ENCODE results near the gene TMEM109. TPM values are rescaled to one million over a fixed set of nuclear protein-coding genes. Genes with fewer than 3 reads are reported as not detected.
"Not testable (repeated sequence)": the region's sequence is repeated elsewhere in the genome, so short reads cannot be mapped to it uniquely, and the experiment has no call there.

The TMEM109 gene
- total RNA-seq, 1 donor from 2014 or later: 167 TPM

GRCh38 chr11:60909680-60910280 is 4.2 kb upstream of the TMEM109 start:
- not testable (repeated sequence) for DNase-seq (ENCODE audit: extremely low read depth, low read depth, low spot score)

GRCh38 chr11:60910281-60910687 is 3.7 kb upstream of the TMEM109 start:
- DNase-seq (ENCODE audit: extremely low read depth, low read depth, low spot score): no peak

DNA sequence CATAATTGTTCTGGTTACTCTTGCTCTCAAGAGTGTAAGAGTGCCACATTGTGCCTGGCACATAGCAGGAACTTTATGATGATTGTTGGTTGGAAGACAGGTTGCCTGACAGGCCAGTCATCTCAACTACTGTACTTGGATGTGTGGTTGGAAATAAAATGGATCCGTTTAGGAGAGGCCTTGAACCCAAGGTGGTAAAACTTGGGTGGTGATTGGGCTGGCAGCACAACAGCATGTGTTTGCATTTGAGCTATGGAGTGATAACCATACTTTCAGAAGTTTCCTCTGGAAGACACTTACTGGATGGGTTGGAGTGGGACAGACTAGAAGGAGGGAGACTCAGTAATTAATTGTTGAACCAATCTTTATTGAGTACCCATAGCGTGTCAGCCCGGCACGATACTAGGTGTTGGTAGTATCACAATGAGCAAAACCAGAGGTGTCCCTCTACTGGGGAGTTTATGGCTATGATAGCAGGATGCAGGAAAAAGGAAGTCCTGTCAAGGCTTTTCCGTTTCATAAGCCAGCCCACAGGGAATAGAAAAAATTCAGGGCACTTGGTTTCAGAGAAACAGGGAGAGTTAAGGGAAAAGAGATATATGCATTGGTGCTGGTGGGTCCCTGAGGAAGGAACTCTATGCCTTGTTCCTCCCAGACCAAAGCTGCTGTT is 3.1 kb upstream of the TMEM109 start:
- DNase-seq (ENCODE audit: extremely low read depth, low read depth, low spot score): no peak

GRCh38 chr11:60912223-60912850 is 1.6 kb upstream of the TMEM109 start:
- DNase-seq (ENCODE audit: extremely low read depth, low read depth, low spot score): no peak

DNA sequence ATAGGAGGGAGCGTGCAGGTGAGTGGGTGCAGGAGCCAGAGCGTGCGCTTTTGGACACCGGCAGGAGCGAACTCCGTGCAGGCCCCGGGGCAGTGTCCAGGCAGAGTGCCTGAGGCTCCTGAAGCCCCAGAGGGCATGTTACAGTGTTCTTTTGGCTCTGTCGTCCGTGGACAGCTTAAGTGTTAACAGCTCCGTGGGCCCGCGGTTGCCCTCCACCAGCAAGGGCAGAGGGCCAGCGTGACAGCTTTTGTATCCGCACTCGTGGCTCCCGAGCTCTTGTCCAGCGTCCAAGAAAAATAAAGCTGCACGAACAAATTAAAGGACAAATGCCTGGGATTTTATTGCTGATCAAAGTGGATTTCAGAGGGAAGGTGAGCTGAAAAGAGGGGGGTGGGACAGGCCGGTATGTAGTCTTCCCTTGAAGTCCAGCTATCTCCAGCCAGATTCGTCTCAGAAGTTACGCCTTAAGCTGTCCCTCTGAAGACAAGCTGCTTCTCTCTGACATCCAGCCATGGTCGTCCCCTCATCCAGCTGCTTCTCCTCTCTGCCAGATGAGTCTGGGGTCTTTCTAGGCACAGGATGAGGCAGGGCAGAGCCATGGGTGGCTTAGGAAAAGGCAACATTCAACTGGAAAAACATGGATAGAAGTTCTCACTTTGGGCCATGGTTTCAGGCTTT is 968 bp upstream of the TMEM109 start:
- no peak for DNase-seq (ENCODE audit: extremely low read depth, low read depth, low spot score)

DNA sequence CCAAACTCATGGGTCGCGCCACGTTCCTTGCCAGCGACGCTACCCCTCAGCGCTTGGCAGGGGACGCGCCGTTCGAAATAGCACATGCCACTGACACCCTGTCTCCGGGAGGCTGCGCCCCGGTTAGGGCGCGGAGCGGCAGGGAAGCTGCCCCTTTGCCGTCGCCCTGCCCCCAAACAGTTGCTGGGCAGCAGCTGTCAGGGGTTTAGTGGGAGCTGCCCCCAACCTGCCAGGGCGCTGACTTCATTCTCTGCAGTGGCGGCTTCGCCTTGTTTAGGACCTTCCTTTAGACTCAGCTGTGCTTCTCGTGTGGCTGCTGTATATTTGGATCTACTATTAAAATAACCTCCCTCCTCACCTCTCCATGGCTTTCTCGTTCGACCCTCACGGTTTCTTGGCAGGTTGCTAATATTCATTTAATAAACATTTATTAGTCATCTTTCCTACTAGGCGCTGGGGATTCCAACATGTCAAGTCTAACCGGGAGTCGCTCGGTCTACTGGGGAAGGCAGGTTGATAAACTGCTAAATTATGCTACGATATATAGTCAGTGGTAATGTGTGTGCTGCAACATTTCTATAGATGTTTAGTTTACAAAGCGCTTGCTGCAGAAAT is 782 bp downstream of the TMEM109 start:
- DNase-seq (ENCODE audit: extremely low read depth, low read depth, low spot score): no peak

GRCh38 chr11:60915248-60915914 is 1.4 kb downstream of the TMEM109 start:
- no peak for DNase-seq (ENCODE audit: extremely low read depth, low read depth, low spot score)

- no peak for DNase-seq (ENCODE audit: extremely low read depth, low read depth, low spot score)
These were observed 2.8 kb downstream of the TMEM109 start for GRCh38 chr11:60916669-60917206.

GRCh38 chr11:60917267-60917666 is 3.3 kb downstream of the TMEM109 start:
- DNase-seq (ENCODE audit: extremely low read depth, low read depth, low spot score): no peak

- DNase-seq (ENCODE audit: extremely low read depth, low read depth, low spot score): no peak
These were observed 4.4 kb downstream of the TMEM109 start for GRCh38 chr11:60918251-60918938.

DNA sequence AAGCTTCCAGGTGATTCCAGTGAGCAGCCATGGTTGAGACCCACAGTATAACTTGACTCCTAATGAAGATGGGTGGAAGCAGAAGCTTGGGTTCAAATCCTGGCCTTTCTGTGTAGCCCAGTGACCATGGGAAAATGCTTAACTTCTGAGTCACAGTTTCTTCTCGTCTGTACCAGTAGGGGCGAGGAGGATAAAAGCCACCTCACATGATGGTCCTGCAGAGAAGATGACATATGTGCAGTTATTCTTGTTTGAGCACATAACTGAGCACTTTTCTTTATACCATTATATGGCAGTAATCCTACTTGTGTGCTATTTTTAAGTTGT is 4.9 kb downstream of the TMEM109 start:
- no peak for DNase-seq (ENCODE audit: extremely low read depth, low read depth, low spot score)

- DNase-seq (ENCODE audit: extremely low read depth, low read depth, low spot score): no peak
These were observed 5.4 kb downstream of the TMEM109 start for GRCh38 chr11:60919320-60919719.

DNA sequence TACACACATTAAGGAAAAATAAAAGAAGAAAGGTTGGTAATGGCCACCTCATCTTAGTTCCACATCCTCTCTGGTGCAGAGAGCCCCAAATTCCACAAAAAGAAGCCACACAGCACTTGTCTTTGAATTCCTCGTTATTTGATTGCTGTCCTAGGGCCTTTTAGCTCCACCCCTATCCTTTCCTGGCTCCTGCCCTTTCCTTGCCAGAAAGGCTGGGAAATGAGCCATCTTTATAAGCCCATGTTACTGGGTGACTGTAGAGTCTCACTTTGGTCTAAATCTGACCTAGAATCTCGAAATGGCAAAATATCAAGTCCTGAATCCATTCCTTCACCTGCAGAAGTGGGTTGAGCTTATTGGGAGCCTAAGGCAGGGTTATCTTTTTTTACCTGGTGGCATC is 6.0 kb downstream of the TMEM109 start:
- DNase-seq (ENCODE audit: extremely low read depth, low read depth, low spot score): no peak

GRCh38 chr11:60921259-60921658 is 7.3 kb downstream of the TMEM109 start:
- no peak for DNase-seq (ENCODE audit: extremely low read depth, low read depth, low spot score)

DNA sequence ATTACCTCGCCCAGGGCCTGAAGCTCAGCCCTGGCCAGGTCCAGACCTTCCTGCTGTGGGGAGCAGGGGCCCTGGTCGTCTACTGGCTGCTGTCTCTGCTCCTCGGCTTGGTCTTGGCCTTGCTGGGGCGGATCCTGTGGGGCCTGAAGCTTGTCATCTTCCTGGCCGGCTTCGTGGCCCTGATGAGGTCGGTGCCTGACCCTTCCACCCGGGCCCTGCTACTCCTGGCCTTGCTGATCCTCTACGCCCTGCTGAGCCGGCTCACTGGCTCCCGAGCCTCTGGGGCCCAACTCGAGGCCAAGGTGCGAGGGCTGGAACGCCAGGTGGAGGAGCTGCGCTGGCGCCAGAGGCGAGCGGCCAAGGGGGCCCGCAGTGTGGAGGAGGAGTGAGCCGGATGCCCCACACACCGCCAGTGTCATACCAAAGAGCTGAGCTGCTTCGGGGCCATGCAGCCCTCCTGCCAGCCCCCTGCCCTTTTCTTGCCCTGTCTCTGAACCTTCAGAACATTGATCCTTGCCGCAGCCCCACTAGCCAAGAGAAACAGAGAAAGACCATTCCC is 7.9 kb downstream of the TMEM109 start:
- DNase-seq (ENCODE audit: extremely low read depth, low read depth, low spot score): no peak

- DNase-seq (ENCODE audit: extremely low read depth, low read depth, low spot score): no peak
These were observed 8.9 kb downstream of the TMEM109 start for GRCh38 chr11:60922906-60923305.

DNA sequence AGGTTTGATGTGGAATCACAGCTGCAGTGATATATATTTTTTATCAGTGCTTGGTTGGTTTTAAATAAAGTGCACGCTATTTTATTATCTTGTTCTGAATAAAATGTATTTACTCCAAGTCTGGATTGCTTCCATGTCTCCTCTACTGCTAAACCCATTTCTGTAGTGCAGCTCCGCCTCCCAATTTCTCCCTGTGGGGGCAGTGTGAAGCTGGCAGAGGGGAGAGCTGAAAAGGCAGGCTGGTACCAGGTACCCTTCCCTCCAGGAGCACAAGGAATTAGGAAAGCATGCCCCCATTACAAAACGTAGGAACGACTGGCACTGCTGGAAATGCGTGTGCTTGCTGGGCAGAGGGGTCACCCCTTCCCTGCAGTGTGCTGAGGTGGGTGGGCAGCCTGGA is 9.4 kb downstream of the TMEM109 start:
- DNase-seq (ENCODE audit: extremely low read depth, low read depth, low spot score): no peak

- no peak for DNase-seq (ENCODE audit: extremely low read depth, low read depth, low spot score)
These were observed 9.8 kb downstream of the TMEM109 start for GRCh38 chr11:60923800-60924109.

- no peak for DNase-seq (ENCODE audit: extremely low read depth, low read depth, low spot score)
These were observed 10.3 kb downstream of the TMEM109 start, which contains the start of gene TMEM132A for GRCh38 chr11:60924110-60924905. Gene TMEM132A, plus strand, starts transcription at chr11:60924460. Its CDS starts 174 bp downstream, at chr11:60924634.
